Stimulated activated CD8-positive, alpha-beta memory T cell treated with anti-CD3 and anti-CD28 coated beads, Interleukin-15, amount 100 ng/mL, for 1 hour (primary cell): Measurements from ENCODE around the gene ZNF438.

ENCODE experiments used
- DNase-seq: peaks from one replicate; pipeline ENCODE4 v3.0.0-alpha.2; 2020; ENCODE audit warnings: low read depth

Gene ZNF438

DNA sequence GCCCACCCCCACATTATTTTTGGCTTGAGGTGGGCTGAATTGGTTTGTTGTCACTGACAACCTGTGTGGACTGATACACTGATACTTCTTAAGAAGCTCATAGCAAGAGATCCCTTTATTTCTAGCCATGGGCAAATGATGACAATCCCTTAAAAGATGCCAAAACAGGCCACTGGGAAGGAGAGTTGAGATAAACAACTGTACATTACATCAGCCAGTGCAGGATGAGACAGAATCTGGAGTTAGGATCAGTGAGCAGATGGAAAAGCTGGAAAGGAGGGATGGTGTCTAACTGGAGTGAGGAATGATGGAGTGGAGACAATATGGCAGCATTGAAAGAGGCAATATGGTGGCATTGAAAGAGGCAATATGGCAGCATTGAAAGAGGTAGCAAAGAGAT lies 206.2 kb downstream of the ZNF438 start:
- DNase-seq, result no peak

GRCh38 chr10:30825022-30825421 lies 206.6 kb downstream of the ZNF438 start:
- no peak for DNase-seq

GRCh38 chr10:30823651-30824050 lies 208.0 kb downstream of the ZNF438 start:
- DNase-seq, result no peak

- DNase-seq, result no peak
These were observed 208.8 kb downstream of the ZNF438 start for GRCh38 chr10:30822693-30823465.

DNA sequence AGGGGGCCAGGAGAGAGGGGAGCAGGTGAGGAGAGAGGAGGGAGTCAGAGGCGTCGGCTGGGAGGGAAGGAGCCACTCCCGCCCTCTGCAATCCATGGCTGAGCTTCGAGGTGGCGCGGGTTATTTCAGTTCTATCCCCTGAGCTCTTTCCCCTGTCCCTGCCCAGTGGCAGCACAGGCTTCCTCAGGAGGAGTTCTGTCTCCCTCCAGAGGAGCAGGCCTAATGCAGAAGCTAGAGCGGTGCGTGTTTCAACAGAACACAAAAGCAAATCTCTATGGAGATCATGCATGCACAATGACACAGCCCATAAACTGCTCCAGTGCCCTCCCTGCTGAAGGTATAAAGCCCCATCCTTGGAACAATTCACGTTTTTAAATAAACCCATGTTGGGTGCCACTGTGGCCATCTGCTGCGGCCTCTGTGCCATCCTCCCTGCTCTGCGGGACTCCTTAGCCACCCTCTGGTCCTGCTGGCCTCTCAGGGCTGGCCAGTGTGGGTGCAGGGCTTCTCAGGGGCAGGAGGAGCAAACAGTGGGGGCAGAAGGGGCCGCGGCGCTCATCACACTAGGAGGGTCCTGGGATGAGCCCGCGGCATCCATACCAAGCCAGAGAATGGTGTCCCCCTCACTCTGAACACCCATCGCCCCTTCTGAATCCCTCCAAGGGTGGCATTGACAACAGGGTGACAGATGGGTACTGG lies 209.5 kb downstream of the ZNF438 start:
- no peak for DNase-seq

- no peak for DNase-seq
These were observed 210.2 kb downstream of the ZNF438 start for GRCh38 chr10:30821261-30821993.

DNA sequence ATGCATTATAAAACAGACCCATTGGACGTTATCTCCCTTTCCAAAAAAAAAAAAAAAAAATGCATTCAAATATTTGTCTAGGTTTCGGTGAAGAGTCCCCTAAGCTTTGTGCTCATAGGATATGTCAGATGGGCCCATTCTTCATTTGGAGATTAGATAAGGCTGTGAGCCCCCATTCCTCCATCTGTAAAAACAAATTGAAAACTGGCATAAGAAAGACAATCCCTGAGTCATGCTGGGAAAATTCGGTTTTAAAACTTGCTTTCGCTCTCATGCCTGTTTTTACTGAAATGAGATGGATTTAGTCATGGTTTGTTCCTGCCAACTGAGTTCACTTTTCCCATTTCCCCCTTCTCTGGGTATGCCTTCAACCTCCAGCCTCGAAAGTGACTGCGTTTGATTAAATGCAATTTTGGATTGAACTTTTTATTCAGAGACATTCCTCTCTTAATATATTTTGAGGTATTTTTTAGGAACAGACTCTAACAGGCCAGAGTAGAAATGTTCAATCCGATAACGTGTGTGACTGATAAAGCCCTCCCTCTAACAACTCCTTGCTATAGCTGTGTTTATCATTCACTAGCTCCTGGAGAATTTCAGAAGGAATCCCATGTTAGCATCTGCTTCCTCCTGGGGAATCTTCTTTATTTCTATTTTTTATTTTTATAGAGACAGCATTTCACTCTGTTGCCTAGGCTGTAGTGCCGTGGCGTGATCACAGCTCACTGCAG lies 211.2 kb downstream of the ZNF438 start:
- no peak for DNase-seq

DNA sequence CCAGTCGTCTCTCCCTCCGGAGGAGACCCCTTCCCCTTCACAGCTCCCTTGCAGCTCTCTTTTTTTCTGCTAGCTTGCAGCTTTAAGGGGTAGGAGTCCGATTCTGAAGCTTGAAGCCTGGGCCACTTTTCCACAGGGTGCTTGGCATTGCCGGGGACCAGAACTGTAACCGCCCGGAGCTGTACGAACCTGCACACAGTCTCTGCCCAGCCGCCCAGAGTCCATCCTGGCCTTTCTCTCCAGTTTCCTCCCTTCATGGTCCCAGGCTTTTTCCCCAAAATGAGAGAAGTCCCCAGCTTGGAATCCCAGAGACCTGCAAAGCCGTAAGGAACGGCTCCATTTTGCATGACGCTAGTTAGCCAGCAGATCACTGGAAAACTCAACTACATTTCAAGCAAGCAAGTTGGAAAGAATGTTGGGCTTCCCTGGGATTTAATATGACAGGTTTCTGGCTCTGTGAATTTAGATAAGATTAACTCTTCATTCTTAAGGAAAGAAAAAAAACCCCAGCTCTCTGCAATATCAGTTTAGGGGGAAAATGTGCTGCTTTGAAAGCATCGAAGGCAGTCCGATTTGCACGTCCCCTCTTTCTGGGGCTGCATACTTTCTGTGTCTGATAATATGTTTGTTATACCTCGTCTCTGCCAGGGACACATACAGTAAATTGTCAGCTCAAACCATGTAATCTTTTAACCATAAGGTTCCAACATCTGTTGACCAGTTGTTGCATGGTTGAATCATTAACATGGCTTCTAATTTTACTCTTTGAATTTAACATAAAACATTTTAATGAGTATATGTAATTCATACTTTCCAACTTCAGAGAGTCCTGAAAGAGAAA lies 212.1 kb downstream of the ZNF438 start:
- no peak for DNase-seq

- DNase-seq, result no peak
These were observed 212.8 kb downstream of the ZNF438 start for GRCh38 chr10:30818854-30819253.

- no peak for DNase-seq
These were observed 213.5 kb downstream of the ZNF438 start for GRCh38 chr10:30818010-30818660.

GRCh38 chr10:30817541-30817940 lies 214.1 kb downstream of the ZNF438 start:
- DNase-seq, result no peak

- no peak for DNase-seq
These were observed 214.9 kb downstream of the ZNF438 start for GRCh38 chr10:30816820-30817171.

DNA sequence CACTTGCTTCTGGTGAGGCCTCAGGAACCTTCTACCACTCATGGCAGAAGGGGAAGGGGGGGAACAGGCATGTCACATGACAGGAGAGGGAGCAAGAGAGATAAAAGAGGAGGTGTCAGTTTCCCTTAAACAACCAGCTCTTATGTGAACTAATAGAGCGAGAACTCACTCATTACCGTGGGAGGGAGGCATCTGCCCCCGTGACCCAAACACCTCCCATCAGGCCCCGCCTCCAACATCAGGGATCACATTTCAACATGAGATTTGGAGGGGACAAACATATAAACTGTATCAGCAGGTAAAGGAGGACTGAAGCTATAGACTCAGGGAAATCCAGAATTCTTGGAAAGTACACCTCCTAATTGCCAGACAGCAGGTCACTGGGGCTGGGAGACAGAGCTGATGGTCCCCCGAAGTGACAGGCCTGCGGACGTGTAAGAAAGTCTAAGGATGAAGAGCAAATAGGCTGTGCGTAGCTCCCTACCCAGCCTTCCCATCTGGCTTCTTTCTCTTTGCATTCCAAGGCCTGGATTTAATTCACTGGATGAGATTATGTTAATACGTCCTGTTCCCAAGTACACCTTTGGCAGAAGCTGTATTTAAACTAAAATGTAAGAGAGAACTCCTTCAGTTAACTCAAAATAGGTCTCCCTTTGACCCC lies 215.4 kb downstream of the ZNF438 start:
- no peak for DNase-seq

- no peak for DNase-seq
These were observed 217.7 kb downstream of the ZNF438 start for GRCh38 chr10:30813872-30814481.

DNA sequence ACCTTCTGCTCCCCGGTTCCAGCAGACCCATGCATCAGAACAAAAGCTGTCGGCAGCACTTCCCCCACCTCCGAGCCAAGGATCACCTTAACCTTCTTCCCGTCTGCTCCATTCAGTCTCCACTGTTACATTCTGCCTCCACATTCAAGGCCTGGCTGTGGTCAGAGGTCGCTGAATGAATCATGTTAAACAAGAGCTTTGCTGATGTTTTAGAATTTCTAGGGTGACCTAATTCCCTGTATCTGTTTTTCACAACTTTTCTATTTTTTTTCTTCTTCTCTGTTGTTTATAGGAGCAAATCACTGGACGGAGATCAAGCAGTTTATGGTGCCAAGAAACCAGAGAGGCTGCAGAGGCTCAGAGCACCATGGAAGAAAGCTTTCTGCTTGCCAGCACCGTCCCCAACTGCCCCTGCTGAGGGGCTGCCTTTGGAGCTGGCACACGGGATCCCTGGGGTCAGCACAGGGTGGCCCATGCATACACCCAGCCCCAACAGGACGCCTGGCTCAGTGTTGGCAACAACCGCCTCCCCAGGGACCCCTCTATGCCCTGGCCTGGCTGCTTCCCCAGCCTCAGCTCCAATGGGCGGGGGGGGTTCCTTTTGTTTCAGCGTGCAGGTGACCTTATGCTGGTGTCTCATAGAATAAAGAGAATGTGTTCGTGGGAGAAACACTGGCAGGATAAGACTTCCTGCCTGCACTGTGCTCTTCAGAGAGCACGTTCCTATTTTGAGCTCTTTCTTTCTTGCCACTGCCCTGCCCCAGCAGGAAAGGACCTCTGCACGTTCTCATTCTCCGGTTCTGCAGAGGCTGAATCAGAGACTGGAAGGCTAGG lies 219.4 kb downstream of the ZNF438 start:
- DNase-seq, result no peak

GRCh38 chr10:30811276-30812017 lies 220.2 kb downstream of the ZNF438 start:
- no peak for DNase-seq

DNA sequence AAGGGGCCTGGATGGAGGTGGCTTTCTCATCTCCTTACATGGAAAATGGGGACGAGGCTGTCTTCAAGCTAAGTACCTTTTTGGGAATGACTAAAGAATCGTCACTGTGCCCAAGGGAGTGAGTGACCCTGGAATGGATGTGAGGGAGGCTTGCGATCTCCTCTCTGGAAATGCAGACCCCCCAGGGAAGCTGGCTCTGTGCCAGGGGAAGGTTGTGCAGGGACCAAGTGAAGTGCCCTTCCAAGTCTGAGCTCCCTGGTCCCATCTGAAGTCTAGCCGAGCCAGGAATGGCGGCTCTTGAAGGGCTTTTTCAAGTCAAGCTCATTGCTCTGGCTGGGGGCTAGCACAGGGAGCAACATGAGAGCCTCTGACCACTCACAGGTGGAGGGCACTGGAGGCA lies 221.2 kb downstream of the ZNF438 start:
- DNase-seq, result no peak

DNA sequence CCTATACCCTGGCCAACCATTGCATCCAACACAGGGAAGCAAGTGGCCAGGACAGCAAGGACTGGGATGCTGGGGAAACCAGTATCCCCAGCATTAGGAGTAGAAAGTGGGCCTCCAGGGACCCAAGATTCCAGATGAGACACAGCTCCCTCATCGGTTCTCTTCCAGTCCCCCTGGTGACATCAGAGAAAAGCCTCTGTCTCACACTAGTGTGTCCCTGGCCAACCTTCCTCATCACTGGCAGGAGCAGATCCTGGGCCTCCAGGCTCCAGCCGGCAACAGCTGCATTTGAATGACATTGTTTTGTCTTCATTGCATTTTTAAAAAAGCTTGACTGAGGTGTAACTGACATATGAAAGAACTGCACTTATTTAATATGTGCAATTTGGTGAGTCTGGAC lies 224.8 kb downstream of the ZNF438 start:
- no peak for DNase-seq
